ENCODE data around the gene TMEM54.

Gene TMEM54

DNA sequence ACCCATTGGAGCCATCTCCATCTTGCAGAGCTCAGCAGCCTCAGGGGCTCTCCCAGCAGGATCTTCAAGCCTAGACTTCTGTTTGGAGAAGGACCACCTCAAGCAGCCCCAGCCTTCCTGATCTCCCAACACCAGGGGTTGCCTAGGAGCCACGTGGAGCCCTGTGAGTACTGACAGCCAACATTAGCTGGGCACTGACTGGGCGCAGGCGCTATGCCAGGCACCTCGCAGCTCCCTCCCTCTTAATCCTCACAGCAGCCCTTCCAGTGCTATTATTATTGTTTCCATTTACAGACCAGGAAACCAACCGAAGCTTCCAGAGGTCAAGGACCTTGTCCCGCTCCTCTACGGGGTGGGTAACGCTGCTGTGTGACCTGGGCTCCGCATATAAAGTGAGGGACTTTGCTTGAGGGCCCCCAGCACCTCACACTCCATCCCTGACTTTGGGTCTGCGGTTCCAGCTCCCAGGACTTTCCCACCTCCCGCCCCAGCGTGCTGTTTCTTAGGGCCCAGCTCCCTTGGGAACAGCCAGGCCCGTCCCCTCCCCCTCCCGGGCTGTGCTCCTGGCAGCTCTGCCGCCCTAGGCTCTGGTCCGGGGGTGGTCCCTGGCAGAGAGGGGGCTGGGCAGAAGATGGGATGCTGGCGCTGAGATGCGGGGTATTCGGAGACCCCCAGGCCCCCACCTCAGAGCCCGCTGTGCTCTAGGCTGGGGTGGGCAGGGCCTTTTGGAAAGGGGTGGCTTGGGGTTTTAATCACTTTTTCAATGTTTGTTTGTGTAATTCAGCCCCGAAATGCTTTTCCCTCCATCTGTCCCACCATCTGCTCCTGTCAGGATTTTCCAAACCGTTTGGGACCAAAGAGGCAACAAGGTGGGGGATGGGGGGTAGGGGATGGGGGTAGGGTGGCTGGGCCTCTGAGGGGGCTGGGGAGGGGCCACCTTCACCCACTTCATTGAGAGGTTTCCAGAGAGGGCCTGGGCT is 19.0 kb downstream of the TMEM54 start:
- H3K4me1 ChIP-seq (ENCODE audit: insufficient read depth, low read length, severe bottlenecking): no peaks in the 10 kb centered on the region
- no peak overlapping the region for H3K9ac ChIP-seq (ENCODE audit: low read length)
- no peaks in the 10 kb centered on the region; the same call in 1 of the 2 replicates for H3K27me3 ChIP-seq (ENCODE audit: insufficient read depth, low read length)
- TF ChIP-seq, protein P1, sequence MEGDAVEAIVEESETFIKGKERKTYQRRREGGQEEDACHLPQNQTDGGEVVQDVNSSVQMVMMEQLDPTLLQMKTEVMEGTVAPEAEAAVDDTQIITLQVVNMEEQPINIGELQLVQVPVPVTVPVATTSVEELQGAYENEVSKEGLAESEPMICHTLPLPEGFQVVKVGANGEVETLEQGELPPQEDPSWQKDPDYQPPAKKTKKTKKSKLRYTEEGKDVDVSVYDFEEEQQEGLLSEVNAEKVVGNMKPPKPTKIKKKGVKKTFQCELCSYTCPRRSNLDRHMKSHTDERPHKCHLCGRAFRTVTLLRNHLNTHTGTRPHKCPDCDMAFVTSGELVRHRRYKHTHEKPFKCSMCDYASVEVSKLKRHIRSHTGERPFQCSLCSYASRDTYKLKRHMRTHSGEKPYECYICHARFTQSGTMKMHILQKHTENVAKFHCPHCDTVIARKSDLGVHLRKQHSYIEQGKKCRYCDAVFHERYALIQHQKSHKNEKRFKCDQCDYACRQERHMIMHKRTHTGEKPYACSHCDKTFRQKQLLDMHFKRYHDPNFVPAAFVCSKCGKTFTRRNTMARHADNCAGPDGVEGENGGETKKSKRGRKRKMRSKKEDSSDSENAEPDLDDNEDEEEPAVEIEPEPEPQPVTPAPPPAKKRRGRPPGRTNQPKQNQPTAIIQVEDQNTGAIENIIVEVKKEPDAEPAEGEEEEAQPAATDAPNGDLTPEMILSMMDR (IDR thresholded peaks at IDR 0.05; ENCODE audit: low read length): no peak
- TF ChIP-seq EZH2 (IDR thresholded peaks at IDR 0.05; ENCODE audit: borderline replicate concordance, low read length): no peak
- no peaks in the 10 kb centered on the region for H3F3A ChIP-seq (ENCODE audit: insufficient read depth, low read length)
- H2AFZ ChIP-seq (ENCODE audit: low read length): no peak overlapping the region
- no peaks in the 10 kb centered on the region for H3K9me2 ChIP-seq (ENCODE audit: low read depth, low read length)
- H3K79me2 ChIP-seq (ENCODE audit: insufficient read depth, low read length): no peaks in the 10 kb centered on the region
- H3K36me3 ChIP-seq (ENCODE audit: insufficient read depth, low read length): no peaks in the 10 kb centered on the region
- H3K4me3 ChIP-seq (ENCODE audit: low read depth, low read length, poor library complexity, severe bottlenecking): no peak overlapping the region
- H3K4me2 ChIP-seq (ENCODE audit: low read length): no peak overlapping the region
- no peaks in the 10 kb centered on the region for H3K9me3 ChIP-seq (ENCODE audit: low read length)
- H4K20me1 ChIP-seq (ENCODE audit: insufficient read depth, low read length): no peaks in the 10 kb centered on the region
- H3K27ac ChIP-seq (ENCODE audit: low read depth, low read length, poor library complexity, severe bottlenecking): no peak overlapping the region

DNA sequence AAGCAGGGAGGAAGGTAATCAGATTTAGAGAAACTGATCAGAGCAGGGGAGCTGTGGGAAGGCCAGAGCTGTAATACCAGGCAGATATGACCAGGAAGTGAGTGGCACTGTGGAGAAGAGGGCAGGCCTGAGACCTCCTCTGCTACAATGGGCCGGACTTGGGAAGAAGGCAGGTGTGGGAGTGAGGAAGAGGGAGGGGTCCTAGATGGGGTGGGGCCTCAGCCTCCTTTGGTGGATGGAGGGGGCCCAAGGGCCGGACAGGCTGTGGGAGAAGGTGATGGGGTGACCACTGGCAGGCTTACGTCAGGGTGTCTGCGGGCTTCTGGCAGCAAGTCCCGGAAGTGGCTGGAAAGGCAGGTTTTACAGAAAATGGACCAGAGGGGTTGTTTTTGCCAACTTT is 19.9 kb downstream of the TMEM54 start:
- no peaks in the 10 kb centered on the region for H3K36me3 ChIP-seq (ENCODE audit: insufficient read depth, low read length)
- no peaks in the 10 kb centered on the region for H4K20me1 ChIP-seq (ENCODE audit: insufficient read depth, low read length)
- H3K9ac ChIP-seq (ENCODE audit: low read length): no peak overlapping the region
- H3F3A ChIP-seq (ENCODE audit: insufficient read depth, low read length): no peaks in the 10 kb centered on the region
- no peak overlapping the region for H3K4me2 ChIP-seq (ENCODE audit: low read length)
- no peaks in the 10 kb centered on the region; the same call in 1 of the 2 replicates for H3K27me3 ChIP-seq (ENCODE audit: insufficient read depth, low read length)
- no peaks in the 10 kb centered on the region for H3K4me1 ChIP-seq (ENCODE audit: insufficient read depth, low read length, severe bottlenecking)
- H3K79me2 ChIP-seq (ENCODE audit: insufficient read depth, low read length): no peaks in the 10 kb centered on the region
- TF ChIP-seq, protein P1 (IDR thresholded peaks at IDR 0.05; ENCODE audit: low read length): no peak
- TF ChIP-seq EZH2 (IDR thresholded peaks at IDR 0.05; ENCODE audit: borderline replicate concordance, low read length): no peak
- no peak overlapping the region for H3K27ac ChIP-seq (ENCODE audit: low read depth, low read length, poor library complexity, severe bottlenecking)
- H3K9me3 ChIP-seq (ENCODE audit: low read length): no peaks in the 10 kb centered on the region
- H2AFZ ChIP-seq (ENCODE audit: low read length): no peak overlapping the region
- no peak overlapping the region for H3K4me3 ChIP-seq (ENCODE audit: low read depth, low read length, poor library complexity, severe bottlenecking)
- H3K9me2 ChIP-seq (ENCODE audit: low read depth, low read length): no peaks in the 10 kb centered on the region

DNA sequence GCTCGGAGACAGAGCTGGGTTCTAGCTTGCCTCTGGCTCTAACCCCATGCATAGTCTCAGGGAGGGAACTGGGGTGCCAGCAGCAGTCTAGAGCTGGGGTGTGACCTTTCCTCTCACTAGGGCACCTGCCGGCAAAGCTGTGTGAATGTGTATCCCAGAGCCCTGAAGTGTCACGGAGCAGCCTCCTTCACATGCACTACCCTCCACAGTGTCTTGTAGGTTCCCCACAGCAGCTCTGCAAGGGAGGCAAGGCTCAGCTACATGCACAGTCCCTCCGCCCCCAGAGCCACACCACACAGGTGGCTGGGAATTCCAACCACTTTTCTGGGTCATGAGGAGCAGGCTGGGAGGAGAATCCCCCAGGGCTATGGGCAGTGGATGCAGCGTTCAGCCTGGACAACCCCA is 22.6 kb downstream of the TMEM54 start:
- no peak overlapping the region for H3K4me2 ChIP-seq (ENCODE audit: low read length)
- no peaks in the 10 kb centered on the region for H3K36me3 ChIP-seq (ENCODE audit: insufficient read depth, low read length)
- no peak overlapping the region for H3K4me3 ChIP-seq (ENCODE audit: low read depth, low read length, poor library complexity, severe bottlenecking)
- no peaks in the 10 kb centered on the region for H3F3A ChIP-seq (ENCODE audit: insufficient read depth, low read length)
- H4K20me1 ChIP-seq (ENCODE audit: insufficient read depth, low read length): no peaks in the 10 kb centered on the region
- H3K9me3 ChIP-seq (ENCODE audit: low read length): no peaks in the 10 kb centered on the region
- H3K4me1 ChIP-seq (ENCODE audit: insufficient read depth, low read length, severe bottlenecking): no peaks in the 10 kb centered on the region
- H3K9me2 ChIP-seq (ENCODE audit: low read depth, low read length): no peaks in the 10 kb centered on the region
- no peak overlapping the region for H3K27ac ChIP-seq (ENCODE audit: low read depth, low read length, poor library complexity, severe bottlenecking)
- no peak overlapping the region for H2AFZ ChIP-seq (ENCODE audit: low read length)
- no peaks in the 10 kb centered on the region; the same call in 1 of the 2 replicates for H3K27me3 ChIP-seq (ENCODE audit: insufficient read depth, low read length)
- H3K9ac ChIP-seq (ENCODE audit: low read length): no peak overlapping the region
- H3K79me2 ChIP-seq (ENCODE audit: insufficient read depth, low read length): no peaks in the 10 kb centered on the region
- TF ChIP-seq, protein P1 (IDR thresholded peaks at IDR 0.05; ENCODE audit: low read length): no peak
- no peak for TF ChIP-seq EZH2 (IDR thresholded peaks at IDR 0.05; ENCODE audit: borderline replicate concordance, low read length)

Data from OCI-LY1 (cell line).